ENCODE data around the gene ZNF831.

ZNF831 gene

GRCh38 chr20:59182401-59183044 is 18.9 kb downstream of the ZNF831 start:
- DNase-seq: no peak

GRCh38 chr20:59183751-59184150 is 20.1 kb downstream of the ZNF831 start:
- no peak for DNase-seq

GRCh38 chr20:59184880-59185447 is 21.3 kb downstream of the ZNF831 start:
- DNase-seq: no peak

GRCh38 chr20:59185809-59186208 is 22.2 kb downstream of the ZNF831 start:
- no peak for DNase-seq

GRCh38 chr20:59190466-59190865 is 26.8 kb downstream of the ZNF831 start:
- DNase-seq: no peak

- DNase-seq: no peak
Measured at GRCh38 chr20:59191036-59191755, 27.6 kb downstream of the ZNF831 start.

GRCh38 chr20:59191756-59192532 is 28.3 kb downstream of the ZNF831 start:
- DNase-seq: no peak

- DNase-seq: no peak
Measured at GRCh38 chr20:59192533-59192896, 28.9 kb downstream of the ZNF831 start.

GRCh38 chr20:59193325-59193724 is 29.7 kb downstream of the ZNF831 start:
- no peak for DNase-seq

GRCh38 chr20:59194023-59194935 is 30.7 kb downstream of the ZNF831 start:
- no peak for DNase-seq

- DNase-seq: no peak
Measured at GRCh38 chr20:59195316-59195993, 31.8 kb downstream of the ZNF831 start.

- no peak for DNase-seq
Measured at GRCh38 chr20:59204165-59204894, 40.7 kb downstream of the ZNF831 start.

- no peak for DNase-seq
Measured at GRCh38 chr20:59205044-59205443, 41.4 kb downstream of the ZNF831 start.

GRCh38 chr20:59207235-59207634 is 43.6 kb downstream of the ZNF831 start:
- DNase-seq: no peak

GRCh38 chr20:59207742-59208357 is 44.2 kb downstream of the ZNF831 start:
- peak; percentile 63 for DNase-seq

GRCh38 chr20:59210186-59210585 is 46.6 kb downstream of the ZNF831 start:
- DNase-seq: no peak

- no peak for DNase-seq
Measured at GRCh38 chr20:59211208-59211765, 47.7 kb downstream of the ZNF831 start.

- no peak for DNase-seq
Measured at GRCh38 chr20:59214073-59214472, 50.5 kb downstream of the ZNF831 start.

GRCh38 chr20:59214606-59215547 is 51.3 kb downstream of the ZNF831 start:
- no peak for DNase-seq
